Stimulated activated CD4-positive, alpha-beta T cell treated with anti-CD3 and anti-CD28 coated beads, Interleukin-15, amount 100 ng/mL, for 24 hours (primary cell): ENCODE measurements around the gene DCXR.
"Not testable (repeated sequence)": the region's sequence is repeated elsewhere in the genome, so short reads cannot be mapped to it uniquely, and the experiment has no call there.

Experiments
- DNase-seq: peaks from one replicate; pipeline ENCODE4 v3.0.0-alpha.2; 2020

The DCXR gene

DNA sequence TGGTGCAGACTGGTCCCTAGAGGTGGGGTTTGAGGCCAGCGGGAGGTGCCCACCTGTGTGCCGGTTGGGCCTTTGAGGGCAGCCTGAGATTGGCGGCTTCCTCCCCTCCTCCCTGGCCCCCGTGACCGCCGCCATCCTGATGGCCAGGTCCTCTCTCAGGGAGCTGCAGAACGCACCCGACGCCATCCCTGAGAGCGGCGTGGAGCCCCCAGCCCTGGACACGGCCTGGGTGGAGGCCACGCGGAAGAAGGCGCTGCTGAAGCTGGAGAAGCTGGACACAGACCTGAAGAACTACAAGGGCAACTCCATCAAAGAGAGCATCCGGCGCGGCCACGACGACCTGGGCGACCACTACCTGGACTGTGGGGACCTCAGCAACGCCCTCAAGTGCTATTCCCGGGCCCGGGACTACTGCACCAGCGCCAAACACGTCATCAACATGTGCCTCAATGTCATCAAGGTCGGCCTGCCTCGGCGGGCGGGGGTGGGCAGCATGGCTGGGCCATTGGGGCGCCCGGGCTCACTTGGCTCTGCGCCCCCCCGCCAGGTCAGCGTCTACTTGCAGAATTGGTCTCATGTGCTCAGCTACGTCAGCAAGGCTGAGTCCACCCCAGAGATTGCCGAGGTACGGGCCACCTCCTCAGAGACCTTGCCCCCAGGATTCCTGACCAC lies 17.0 kb upstream of the DCXR start:
- DNase-seq = peak; percentile 8

DNA sequence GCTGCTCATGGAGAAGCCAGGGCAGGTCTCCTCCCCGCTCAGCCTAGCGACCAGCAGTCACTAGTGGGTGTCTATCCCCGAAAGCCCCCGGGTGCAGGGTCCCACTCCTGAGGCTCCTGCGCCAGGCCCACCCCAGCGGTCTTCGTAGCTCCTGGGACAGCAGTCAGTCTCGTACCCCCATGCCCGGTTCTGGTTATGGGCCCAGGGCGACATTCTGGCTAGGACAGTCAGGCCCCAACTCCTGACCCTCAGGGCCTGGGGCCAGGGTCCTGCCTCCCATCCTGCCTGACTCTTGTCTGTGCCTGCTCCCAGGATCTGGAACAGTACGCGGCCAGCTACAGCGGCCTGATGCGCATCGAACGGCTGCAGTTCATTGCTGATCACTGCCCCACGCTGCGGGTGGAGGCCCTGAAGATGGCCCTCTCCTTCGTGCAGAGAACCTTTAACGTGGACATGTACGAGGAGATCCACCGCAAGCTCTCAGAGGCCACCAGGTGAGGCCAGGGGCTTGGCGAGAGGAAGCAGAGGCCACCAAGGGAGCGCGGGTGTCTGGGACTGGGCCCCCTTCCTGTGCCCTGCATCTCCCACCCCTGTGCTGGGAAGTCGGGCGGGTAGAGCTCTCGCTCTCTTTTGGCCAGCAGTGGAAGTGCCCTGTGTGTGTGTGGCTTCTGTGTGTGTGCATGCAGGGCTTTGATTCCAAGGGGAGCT lies 16.2 kb upstream of the DCXR start:
- DNase-seq = no peak

GRCh38 chr17:82053130-82053529 lies 15.6 kb upstream of the DCXR start:
- DNase-seq = no peak

GRCh38 chr17:82052638-82053059 lies 15.2 kb upstream of the DCXR start:
- peak; percentile 2 for DNase-seq

- peak; percentile 92 for DNase-seq
Observed at GRCh38 chr17:82051776-82052637, 14.5 kb upstream of the DCXR start, which contains the start of the genes GPS1 and RFNG. GPS1 (plus strand) TSS chr17:82051898; CDS start chr17:82051932, 34 bp downstream. RFNG (minus strand) TSS chr17:82051811; CDS start chr17:82051766, 45 bp downstream.

DNA sequence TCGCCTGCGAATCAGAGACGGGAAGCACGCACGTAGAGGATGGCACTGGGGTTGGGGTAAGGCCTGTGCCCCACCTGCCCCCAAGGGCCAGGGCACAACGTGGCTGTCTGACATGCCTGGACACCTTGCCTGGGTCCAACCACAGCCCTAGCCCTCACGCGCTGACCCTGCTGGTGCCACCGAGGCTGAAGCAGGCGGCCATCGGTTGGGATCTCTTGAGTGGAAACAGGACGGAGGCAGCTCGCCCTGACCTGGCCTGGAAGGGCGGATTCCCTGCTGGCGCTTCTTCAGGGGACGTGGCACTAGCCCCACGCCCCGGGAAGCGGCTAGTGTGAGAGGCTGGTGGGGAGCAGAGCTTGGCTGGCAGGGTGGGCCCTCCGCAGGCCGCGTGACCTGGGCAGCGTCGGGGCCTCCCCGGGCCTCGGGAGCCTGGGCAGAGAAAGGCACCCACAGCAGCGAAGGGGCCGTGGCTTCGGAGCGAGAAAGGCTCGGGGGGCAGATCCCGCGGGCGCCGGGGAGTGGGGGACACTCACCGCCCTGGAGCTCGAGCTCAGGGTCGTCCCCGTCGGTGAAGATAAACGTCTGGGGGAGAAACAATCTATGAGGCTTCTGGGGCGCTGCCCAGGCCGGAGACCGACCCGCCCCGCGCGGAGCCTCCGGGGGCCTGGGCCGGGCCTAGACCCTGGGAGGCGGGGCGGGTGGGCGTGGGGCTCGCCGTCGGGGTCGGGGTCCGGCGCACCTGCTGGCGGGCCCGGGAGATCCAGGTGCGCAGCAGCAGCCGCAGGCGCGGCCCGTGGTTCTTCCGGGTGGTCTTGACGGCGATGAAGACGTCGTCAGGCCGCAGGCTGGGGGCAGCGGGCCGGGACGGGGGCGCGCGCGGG lies 13.5 kb upstream of the DCXR start:
- DNase-seq = no peak

DNA sequence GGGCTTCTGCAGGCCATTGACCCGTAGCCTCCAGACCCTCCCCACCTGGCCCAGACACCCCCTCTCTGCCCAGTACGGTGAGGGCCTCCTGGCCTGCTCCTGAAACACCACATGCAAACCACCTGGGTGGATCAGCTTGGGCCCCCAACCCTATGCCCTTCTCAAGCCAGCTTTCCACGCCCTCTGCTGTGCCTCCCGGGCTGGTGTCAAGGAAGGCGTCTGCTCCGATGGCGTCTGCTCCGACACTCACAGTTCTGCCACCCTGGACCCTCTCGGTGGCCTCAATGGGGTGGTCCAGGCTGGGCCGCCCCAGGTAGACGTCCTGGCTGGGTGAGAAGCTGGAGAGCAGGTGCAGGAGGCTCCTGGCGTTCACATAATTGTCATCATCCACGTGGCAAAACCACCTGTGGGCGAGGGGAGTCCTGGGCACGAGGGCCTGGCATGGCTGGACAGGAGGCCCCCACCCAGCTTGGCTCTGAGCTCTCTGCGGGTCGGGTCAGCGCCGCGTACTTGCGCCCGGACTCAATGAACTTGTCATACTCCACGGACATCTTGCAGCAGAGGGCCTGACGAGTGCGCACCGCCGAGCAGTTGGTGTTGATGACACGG lies 12.8 kb upstream of the DCXR start:
- no peak for DNase-seq

GRCh38 chr17:82049521-82049971 lies 12.0 kb upstream of the DCXR start:
- DNase-seq = peak; percentile 2

- DNase-seq = no peak
Observed at GRCh38 chr17:82049106-82049505, 11.6 kb upstream of the DCXR start.

GRCh38 chr17:82048571-82048971 lies 11.1 kb upstream of the DCXR start:
- no peak for DNase-seq

DNA sequence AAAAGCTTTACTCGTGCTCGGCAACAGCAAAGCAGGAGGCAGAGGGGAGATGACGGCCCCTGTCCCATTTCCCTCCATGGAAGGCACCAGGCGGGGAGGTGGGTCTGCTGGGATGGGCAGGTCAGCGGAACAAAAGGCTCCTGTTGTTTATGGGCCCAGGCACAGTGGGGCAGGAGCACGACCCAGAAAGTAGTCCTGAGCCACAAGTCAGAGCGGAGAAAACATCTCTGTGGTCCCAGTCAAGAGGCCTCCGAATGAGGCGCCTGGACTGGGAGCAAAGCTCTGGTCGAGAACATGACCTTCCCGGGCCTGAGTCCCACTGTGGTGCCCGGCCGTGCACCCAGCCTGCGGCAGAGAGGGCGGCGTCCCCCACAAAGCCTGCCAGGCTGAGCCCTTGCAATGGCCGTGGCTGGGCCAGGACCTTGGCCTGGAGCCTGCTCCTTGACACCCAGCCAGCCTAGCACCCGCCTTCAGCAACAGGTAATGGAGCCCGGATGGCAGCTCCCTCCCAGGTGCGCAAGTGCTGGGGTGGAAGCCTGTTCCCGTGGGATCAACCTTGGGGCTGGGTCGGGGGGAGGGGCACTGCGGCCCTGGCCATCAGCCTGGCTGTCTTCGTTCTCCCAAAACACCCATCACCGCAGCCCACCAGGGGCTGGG lies 10.5 kb upstream of the DCXR start:
- DNase-seq = no peak

DNA sequence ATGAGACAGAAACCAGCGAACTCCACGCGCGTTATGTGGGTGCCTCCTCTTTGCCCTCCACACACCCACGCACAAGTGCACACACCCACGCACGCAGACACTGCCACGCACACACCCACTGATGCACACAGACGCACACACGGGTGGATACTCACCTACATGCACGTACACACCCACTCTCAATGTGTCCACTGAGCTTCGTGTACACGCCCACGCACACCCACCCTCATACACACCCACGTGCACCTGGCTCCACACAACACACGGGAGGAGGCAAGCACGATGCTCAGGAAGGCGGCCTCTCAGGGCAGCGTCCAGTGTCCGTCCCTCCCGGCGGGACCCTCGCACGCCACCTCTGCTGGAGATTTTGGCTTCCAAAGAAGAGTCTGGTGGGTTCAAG lies 9.9 kb upstream of the DCXR start:
- no peak for DNase-seq

DNA sequence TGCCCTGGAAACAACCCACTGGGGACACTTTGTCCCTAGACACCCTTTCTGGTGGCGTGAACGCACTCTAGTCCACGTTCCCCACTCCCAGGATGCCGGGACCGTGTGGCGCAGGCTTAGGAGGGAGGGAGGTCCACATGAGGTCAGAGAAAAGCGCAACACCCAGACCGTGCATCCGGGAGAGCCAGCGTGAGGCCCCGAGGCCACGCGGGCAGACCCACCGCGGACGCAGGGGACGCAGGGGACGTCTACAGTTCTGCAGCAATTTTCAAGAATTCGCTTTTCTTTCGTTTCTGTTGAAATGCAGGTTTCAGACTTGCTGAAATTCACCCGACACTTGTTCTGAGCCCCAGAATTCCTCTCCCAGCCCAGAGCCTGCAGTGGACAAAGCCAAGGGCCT lies 9.4 kb upstream of the DCXR start:
- DNase-seq = no peak

DNA sequence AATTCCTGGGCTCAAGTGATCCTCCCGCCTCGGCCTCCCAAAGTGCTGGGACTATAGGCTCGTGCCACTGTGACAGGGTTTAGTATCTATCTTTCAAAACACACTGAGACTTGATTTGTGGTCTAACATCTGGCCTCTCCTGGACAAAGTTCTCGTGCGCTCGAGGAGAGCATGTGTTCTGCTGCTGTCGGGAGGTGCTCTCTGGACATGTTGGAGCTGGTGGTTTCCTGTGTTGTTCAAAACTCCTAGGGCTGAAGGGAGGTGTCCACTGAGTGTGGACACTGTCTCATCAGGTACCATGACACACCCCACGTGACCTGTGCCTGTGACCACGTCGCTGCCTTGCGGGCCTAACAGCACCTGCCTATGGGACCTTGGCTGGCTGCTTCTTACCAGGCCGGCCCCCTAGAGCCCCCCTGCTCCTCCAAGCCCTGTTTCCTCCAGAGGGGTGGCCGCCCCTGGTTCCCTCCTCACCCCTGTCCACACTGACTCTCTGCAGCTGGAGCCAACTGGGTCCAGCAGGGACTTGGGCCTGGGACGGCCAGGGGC lies 8.5 kb upstream of the DCXR start:
- DNase-seq = no peak

GRCh38 chr17:82043507-82043906 lies 6.0 kb upstream of the DCXR start:
- no peak for DNase-seq

GRCh38 chr17:82042649-82043048 lies 5.2 kb upstream of the DCXR start:
- no peak for DNase-seq

DNA sequence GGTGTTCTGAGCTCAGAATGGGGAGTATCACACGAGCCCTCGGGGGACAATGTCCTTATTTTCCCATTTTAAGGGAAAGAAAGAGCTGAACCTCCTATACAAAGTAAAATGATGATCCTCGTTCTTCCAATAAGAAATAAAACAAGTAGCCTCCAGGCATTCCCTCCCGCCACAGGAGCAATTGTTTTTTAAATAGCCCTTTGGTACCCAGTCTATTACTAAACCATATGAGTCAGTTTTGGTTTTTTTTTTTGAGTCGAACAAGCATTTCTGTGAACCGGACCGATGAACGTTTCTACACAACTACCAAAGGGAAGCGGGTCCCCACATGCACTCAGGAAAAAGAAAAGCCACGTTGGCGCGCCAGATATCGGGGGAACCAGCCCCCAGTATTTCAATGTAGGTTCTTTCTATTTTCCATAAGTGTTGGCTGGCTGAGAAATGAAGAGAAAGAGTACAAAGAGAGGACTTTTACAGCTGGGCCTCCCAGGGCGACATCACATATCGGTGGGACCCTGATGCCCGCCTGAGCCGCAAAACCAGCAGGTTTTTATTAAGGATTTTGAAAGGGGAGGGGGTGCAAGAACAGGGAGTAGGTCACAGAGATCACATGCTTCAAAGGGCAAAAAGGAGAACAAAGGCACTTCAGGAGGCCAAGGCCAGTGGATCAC lies 3.8 kb upstream of the DCXR start:
- DNase-seq = no peak

- DNase-seq = no peak
Observed at GRCh38 chr17:82039695-82040299, 2.3 kb upstream of the DCXR start.

DNA sequence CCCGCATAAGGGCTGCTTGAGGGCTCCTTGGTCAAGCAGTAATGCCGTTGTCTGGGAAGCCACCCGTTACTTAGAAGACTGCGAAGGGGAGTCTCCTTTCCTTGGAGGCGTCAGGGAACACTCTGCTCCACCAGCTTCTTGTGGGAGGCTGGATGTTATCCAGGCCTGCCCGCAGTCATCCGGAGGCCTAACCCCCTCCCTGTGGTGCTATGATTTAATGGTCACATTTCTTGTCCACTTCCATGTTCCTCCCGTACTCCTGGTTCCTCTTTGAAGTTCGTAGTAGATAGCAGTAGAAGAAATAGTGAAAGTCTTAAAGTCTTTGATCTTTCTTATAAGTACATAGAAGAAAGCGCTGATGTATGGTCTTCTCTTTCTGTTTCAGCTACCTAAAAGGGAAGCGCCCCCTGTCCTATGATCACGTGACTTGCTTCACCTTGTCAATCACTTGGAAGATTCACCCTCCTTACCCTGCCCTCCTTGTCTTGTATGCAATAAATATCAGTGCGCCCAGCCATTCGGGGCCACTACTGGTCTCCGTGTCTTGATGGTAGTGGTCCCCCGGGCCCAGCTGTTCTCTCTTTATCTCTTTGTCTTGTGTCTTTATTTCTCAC lies 1.4 kb upstream of the DCXR start:
- DNase-seq = not testable (repeated sequence)

DNA sequence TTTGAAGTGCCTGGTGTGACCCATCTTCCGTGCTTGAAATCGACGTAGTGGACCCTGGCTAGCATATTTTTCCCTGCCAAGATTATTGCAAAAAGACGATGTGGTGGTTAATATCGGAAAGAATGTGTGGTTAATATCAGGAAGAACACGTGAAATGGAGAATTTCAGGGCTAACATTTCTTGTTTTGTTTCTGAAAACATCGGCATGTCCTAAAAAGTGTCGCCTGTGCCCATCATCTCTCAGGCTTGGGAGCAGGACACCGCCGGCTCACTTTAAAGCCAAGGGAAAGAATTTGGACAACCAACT lies 345 bp upstream of the DCXR start:
- no peak for DNase-seq
